ENCODE results near the gene SAMD11.
"Not testable (repeated sequence)": the region's sequence is repeated elsewhere in the genome, so short reads cannot be mapped to it uniquely, and the experiment has no call there.

- TF ChIP-seq CTCF (IDR thresholded peaks at IDR 0.05; ENCODE audit: low read length); EZH2 (optimal IDR thresholded peaks at IDR 0.05; ENCODE audit: low read depth, low read length): not testable (repeated sequence)
Measured at GRCh38 chr1:880511-880910, 43.2 kb upstream of the SAMD11 start.
